LNCAP (cell line): ENCODE measurements around the gene CSN1S1.

Source experiments
- CTCF ChIP-seq: fragments of 450-650 bp; IDR thresholded peaks from 2 replicates; pipeline ENCODE4 v1.5.1; 2017; ENCODE audit warnings: mild to moderate bottlenecking

The CSN1S1 gene

GRCh38 chr4:69930768-69931167 lies at the start of gene CSN1S1:
Gene CSN1S1 (plus strand): TSS chr4:69931068. CDS start chr4:69932556, 1,488 bp downstream.
- TF ChIP-seq CTCF = no peak

- peak; percentile 94 for TF ChIP-seq CTCF
These were observed 49.6 kb upstream of the CSN1S1 start for GRCh38 chr4:69881173-69881773.

GRCh38 chr4:69882150-69882549 lies 48.7 kb upstream of the CSN1S1 start:
- no peak for TF ChIP-seq CTCF

GRCh38 chr4:69888336-69888735 lies 42.5 kb upstream of the CSN1S1 start:
- no peak for TF ChIP-seq CTCF

GRCh38 chr4:69894186-69894585 lies 36.7 kb upstream of the CSN1S1 start:
- no peak for TF ChIP-seq CTCF

- no peak for TF ChIP-seq CTCF
These were observed 36.1 kb upstream of the CSN1S1 start for GRCh38 chr4:69894721-69895120.

GRCh38 chr4:69896530-69897116 lies 34.2 kb upstream of the CSN1S1 start:
- TF ChIP-seq CTCF = peak; percentile 60; the same call in 1 of the 2 replicates
